ENCODE data around the gene DNAAF5.

- TF ChIP-seq CTCF (IDR thresholded peaks at IDR 0.05; ENCODE audit: poor library complexity) (no peak), EZH2phosphoT487 (IDR thresholded peaks at IDR 0.05; ENCODE audit: low read depth, severe bottlenecking, unreplicated experiment) (no peak)
Observed at GRCh38 chr7:756928-757560, 30.5 kb downstream of the DNAAF5 start.
